Astrocyte (in vitro differentiated cells and primary cell): ENCODE data around the gene SCYL1.

Experiments used
- CTCF ChIP-seq: IDR thresholded peaks from 2 replicates; pipeline ENCODE4 v1.5.1; 2011; ENCODE audit warnings: low read depth, mild to moderate bottlenecking, inconsistent platforms, low read length, moderate library complexity; ENCODE audit not compliant: insufficient read depth
- EZH2 ChIP-seq: IDR thresholded peaks from 2 replicates; pipeline ENCODE4 v1.6.1; 2012; ENCODE audit warnings: mild to moderate bottlenecking, low read length, inconsistent platforms; ENCODE audit not compliant: insufficient read depth

DNA sequence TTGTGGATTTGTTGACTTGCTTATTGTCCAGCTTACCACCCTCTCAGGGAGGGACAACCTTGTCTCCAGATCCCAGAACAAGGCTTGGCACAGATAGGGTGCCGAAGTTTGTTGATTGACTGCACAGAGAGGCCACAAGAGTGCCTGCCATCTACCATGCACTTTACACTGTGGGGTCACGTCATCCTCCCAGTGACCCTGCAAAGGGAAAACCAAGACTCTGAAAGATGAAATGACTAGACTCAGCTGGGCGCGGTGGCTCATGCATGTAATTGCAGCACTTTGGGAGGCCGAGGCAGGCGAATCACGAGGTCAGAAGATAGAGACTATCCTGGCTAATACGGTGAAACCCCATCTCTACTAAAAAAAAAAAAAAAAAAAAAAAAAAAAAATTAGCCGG, 37.9 kb downstream of the SCYL1 start:
- TF ChIP-seq CTCF (no peak), EZH2 (no peak)
